GM12878 (cell line): ENCODE measurements around the gene COQ10B. TPM values are rescaled to one million over a fixed set of nuclear protein-coding genes. Genes with fewer than 3 reads are reported as not detected.

Source experiments
- ATAC-seq: fragments of 200-7000 bp; cut with Tn5 transposase; 3 replicates; pipeline ENCODE4 v1.9.1; 2020; ENCODE audit warnings: mild to moderate bottlenecking, moderate library complexity
- BruUV-seq: library from RNA; stranded (reverse); fragments of 400-500 nt; replicated peaks from 2 replicates; lab custom pipeline; 2021; lab: Mats Ljungman, UMichigan
- CTCF ChIA-PET: fragments of 300-600 bp; sonication (Branson Sonifier 250); formaldehyde crosslinking; extraction: SDS; loops from one replicate; lab custom pipeline; 2021; ENCODE audit warnings: inconsistent platforms; lab: Yijun Ruan, JAX
- POLR2A ChIA-PET: fragments of 350-600 bp; formaldehyde crosslinking; extraction: SDS; loops from one replicate; lab custom pipeline; 2021; ENCODE audit warnings: inconsistent platforms; lab: Charles Lee
- RAD21 ChIA-PET: fragments of 300-600 bp; sonication (Branson Sonifier 250); formaldehyde crosslinking; loops from one replicate; lab custom pipeline; 2023; ENCODE audit warnings: antibody characterized with exemption; ENCODE audit not compliant: unreplicated experiment; lab: Charles Lee
- SMC1A ChIA-PET: fragments of 300-600 bp; sonication (Branson Sonifier 250); formaldehyde crosslinking; loops from one replicate; lab custom pipeline; 2023; ENCODE audit not compliant: unreplicated experiment, uncharacterized antibody; lab: Charles Lee
- DNase-seq: peaks from one replicate; pipeline ENCODE4 v3.0.0-alpha.2; 2011; ENCODE audit warnings: low read depth, low spot score
- FAIRE-seq: peaks from 3 replicates; lab custom pipeline; 2011; peaks lifted over from hg19 to GRCh38; lab: Jason Lieb, UNC
- H2AFZ ChIP-seq: 2 replicates; pipeline ENCODE4 v1.6.0; 2011; ENCODE audit warnings: low read depth, low read length, control low read depth; ENCODE audit not compliant: control insufficient read depth
- H3K27ac ChIP-seq: 2 replicates; pipeline ENCODE4 v1.5.1; 2011; ENCODE audit warnings: control low read depth; ENCODE audit not compliant: control insufficient read depth, insufficient read depth
- H3K27me3 ChIP-seq, 2 experiments: replicated peaks in 1 of 2; 2 replicates each; pipeline versions ENCODE4 v1.6.0 to v1.6.1; 2011; ENCODE audit warnings: low read length in 1 of 2; ENCODE audit not compliant: control insufficient read depth in 2 of 2, insufficient read depth in 2 of 2
- H3K36me3 ChIP-seq, 2 experiments: 2 replicates each; pipeline ENCODE4 v1.5.1; 2011; ENCODE audit warnings: low read length in 1 of 2; ENCODE audit not compliant: control insufficient read depth in 2 of 2, insufficient read depth in 2 of 2
- H3K4me1 ChIP-seq: 2 replicates; pipeline ENCODE4 v1.6.1; 2011; ENCODE audit warnings: mild to moderate bottlenecking, low read length, moderate library complexity, mixed read lengths; ENCODE audit not compliant: control insufficient read depth, insufficient read depth
- H3K4me2 ChIP-seq: 2 replicates; pipeline ENCODE4 v1.6.0; 2011; ENCODE audit warnings: control low read depth; ENCODE audit not compliant: control insufficient read depth, insufficient read depth
- H3K4me3 ChIP-seq: fragments of 200-600 bp; sonication (generic); 2 replicates; pipeline ENCODE4 v1.5.1; 2016
- H3K79me2 ChIP-seq: 2 replicates; pipeline ENCODE4 v1.6.0; 2011; ENCODE audit warnings: low read length; ENCODE audit not compliant: control insufficient read depth, insufficient read depth
- H3K9ac ChIP-seq: 2 replicates; pipeline ENCODE4 v1.8.0; 2011; ENCODE audit warnings: low read length, control low read depth, mixed read lengths; ENCODE audit not compliant: control insufficient read depth, insufficient read depth
- H3K9me3 ChIP-seq: replicated peaks from 3 replicates; pipeline ENCODE4 v1.5.1; 2011; ENCODE audit warnings: mild to moderate bottlenecking, low read length; ENCODE audit not compliant: control insufficient read depth, insufficient read depth
- H4K20me1 ChIP-seq: 2 replicates; pipeline ENCODE4 v1.6.0; 2011; ENCODE audit not compliant: control insufficient read depth, insufficient read depth
- BRCA1 ChIP-seq: IDR thresholded peaks from 2 replicates; pipeline ENCODE4 v1.6.1; 2011; ENCODE audit warnings: low read depth, low read length, improper control_type of control experiment
- CREB1 ChIP-seq: IDR thresholded peaks from 2 replicates; pipeline ENCODE4 v1.6.1; 2012; ENCODE audit warnings: low read depth, mild to moderate bottlenecking, inconsistent platforms
- ETV6 ChIP-seq, 2 experiments: fragments of 450-650 bp in 1 of 2; IDR thresholded peaks in 1 of 2; conservative IDR thresholded peaks in 1 of 2; 2 replicates each; pipeline ENCODE4 v1.6.1; 2014; ENCODE audit warnings: antibody characterized with exemption in 1 of 2, borderline replicate concordance in 1 of 2, low read depth in 1 of 2, mild to moderate bottlenecking in 1 of 2, moderate library complexity in 1 of 2
- GATAD2B ChIP-seq: fragments of 450-650 bp; conservative IDR thresholded peaks from 2 replicates; pipeline ENCODE4 v1.6.1; 2017; ENCODE audit warnings: low read depth, mild to moderate bottlenecking, moderate library complexity
- IRF4 ChIP-seq: IDR thresholded peaks from 2 replicates; pipeline ENCODE4 v1.6.1; 2011; ENCODE audit warnings: low read depth, low read length
- NFIC ChIP-seq: IDR thresholded peaks from 2 replicates; pipeline ENCODE4 v1.6.1; 2012; ENCODE audit warnings: low read depth, mild to moderate bottlenecking, inconsistent platforms, low read length, moderate library complexity
- NFYB ChIP-seq: IDR thresholded peaks from 2 replicates; pipeline ENCODE4 v1.6.1; 2011; ENCODE audit warnings: low read depth, mild to moderate bottlenecking, low read length, improper control_type of control experiment, moderate library complexity; ENCODE audit not compliant: insufficient read depth
- RB1 ChIP-seq: fragments of 450-650 bp; formaldehyde crosslinking; IDR thresholded peaks from 2 replicates; pipeline ENCODE4 v1.6.1; 2017; ENCODE audit warnings: mild to moderate bottlenecking, borderline replicate concordance
- SMARCA5 ChIP-seq: fragments of 450-650 bp; IDR thresholded peaks from 2 replicates; pipeline ENCODE4 v1.6.1; 2017; ENCODE audit warnings: mild to moderate bottlenecking
- SP1 ChIP-seq: IDR thresholded peaks from one replicate; pipeline ENCODE4 v1.6.1; 2011; ENCODE audit warnings: low read depth, low read length
- SREBF1 ChIP-seq: IDR thresholded peaks from 2 replicates; pipeline ENCODE4 v1.6.1; 2012; ENCODE audit warnings: mild to moderate bottlenecking, low read length
- SUZ12 ChIP-seq: fragments of 200-600 bp; sonication (generic); IDR thresholded peaks from one replicate; pipeline ENCODE4 v1.6.1; 2018; ENCODE audit warnings: antibody characterized with exemption, mild to moderate bottlenecking; ENCODE audit not compliant: unreplicated experiment
- TAF1 ChIP-seq: IDR thresholded peaks from 2 replicates; pipeline ENCODE4 v1.6.1; 2011; ENCODE audit warnings: mild to moderate bottlenecking, low read depth, low read length, borderline replicate concordance
- ZNF207 ChIP-seq: fragments of 450-650 bp; IDR thresholded peaks from 2 replicates; pipeline ENCODE4 v1.6.1; 2014; ENCODE audit warnings: antibody characterized with exemption, mild to moderate bottlenecking, borderline replicate concordance
- WGBS: methylation state at CpG from one replicate; pipeline ENCODE4 v1.1.6; 2016; ENCODE audit warnings: low lambda C conversion rate; ENCODE audit not compliant: insufficient replicate concordance, insufficient coverage; ENCODE audit errors: missing lambda C conversion rate; 5-methylcytosine and 5-hydroxymethylcytosine counted together
- in situ Hi-C: fragments of 300-500 bp; cut with MboI; formaldehyde crosslinking; loops from 9 replicates; pipeline ENCODE4 v1.14.3; 2018; ENCODE audit warnings: mixed read lengths
- intact Hi-C: fragments of 100-400 bp; cut with micrococcal nuclease; formaldehyde crosslinking; loops from one replicate; pipeline ENCODE4 v1.14.2; 2022; ENCODE audit not compliant: unreplicated experiment
- polyA plus RNA-seq, 11 experiments: library from polyadenylated mRNA; depleted of rRNA in 4 of 11; unstranded in 6 of 11; stranded (reverse) in 5 of 11; fragments of >200 nt; fragmentation: Nextera tagmentation in 4 of 11; fragmentation: Illumina TruSeq in 1 of 11; extraction: Ambion mirVana in 4 of 11; extraction: Trizol in 1 of 11; gene quantifications; 1 replicate in 1 of 11; 2 replicates in 10 of 11; pipeline versions ENCODE4 v1.2.1 to v1.2.3, GENCODE V29; 2011 to 2016; ENCODE audit warnings: inconsistent platforms in 2 of 11, missing spikeins in 2 of 11, low read depth in 1 of 11
- total RNA-seq, 4 experiments: library from RNA; depleted of rRNA in 3 of 4; stranded (reverse); fragments of >200 nt in 3 of 4; fragmentation: Illumina TruSeq in 1 of 4; extraction: Trizol in 1 of 4; gene quantifications; 2 replicates each; pipeline versions ENCODE4 v1.2.1 to v1.2.3, GENCODE V29; 2013 to 2021
- TF ChIP-seq, protein P1 (sequence below): IDR thresholded peaks from 2 replicates; pipeline ENCODE4 v1.6.1; 2011; ENCODE audit warnings: borderline replicate concordance, low read depth, mild to moderate bottlenecking, moderate library complexity, low read length; ENCODE audit not compliant: insufficient read depth, poor library complexity, severe bottlenecking
- TF ChIP-seq, protein P2 (sequence below): fragments of 450-650 bp; IDR thresholded peaks from 2 replicates; pipeline ENCODE4 v1.6.1; 2017; ENCODE audit warnings: mild to moderate bottlenecking, moderate library complexity

The COQ10B gene
- total and polyA plus RNA-seq, 10 of the 15 experiments (the other 5 are each of a cell fraction or from before 2014, with no cell fraction given), result 3.6 to 23.2 (median 13.2) TPM

DNA sequence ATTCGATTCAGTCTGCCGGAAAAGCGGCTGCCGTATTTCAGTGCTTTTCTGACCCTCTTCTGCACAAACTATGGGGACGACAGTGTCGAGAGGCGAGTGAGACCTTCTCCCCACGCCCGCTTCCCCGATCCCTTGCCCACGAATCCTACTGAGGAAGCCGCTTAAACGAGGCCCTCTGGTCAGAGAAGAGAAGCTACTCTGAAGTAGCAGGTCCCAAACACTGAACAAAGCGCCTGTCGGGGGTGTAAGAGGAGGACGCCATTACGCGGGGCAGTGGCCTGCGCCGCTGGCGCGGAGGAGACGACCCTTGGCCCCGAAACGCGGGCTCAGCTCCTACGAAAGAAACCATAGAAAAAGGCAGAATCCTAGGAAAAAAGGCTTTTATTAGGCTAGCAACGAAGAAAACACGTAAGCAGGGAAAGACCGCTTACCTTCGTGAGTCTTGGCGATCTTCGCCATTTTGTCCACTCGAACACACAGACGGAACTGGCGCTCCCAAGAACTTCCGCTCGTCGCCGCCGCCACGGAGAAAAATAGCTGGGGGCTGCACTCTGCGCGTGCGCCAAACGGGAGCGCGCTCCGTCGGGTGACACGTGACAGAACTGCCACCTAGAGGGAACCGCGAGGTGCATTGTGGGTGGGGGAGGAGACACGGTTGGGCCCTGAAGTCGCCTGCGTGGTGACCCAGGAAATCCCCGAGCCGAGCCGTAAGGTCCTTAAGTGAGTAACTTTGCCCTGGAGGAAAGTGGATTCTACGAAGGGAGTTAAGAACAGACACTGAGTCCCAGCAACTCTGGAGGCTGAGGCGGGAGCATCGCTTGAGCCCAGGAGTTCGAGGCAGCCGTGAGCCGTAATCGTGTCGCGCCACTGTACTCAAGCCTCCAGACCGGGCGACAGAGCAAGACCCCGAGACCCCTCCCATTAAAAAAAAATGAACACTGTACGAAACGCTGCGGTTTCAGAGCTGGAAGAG lies 18.5 kb upstream of the COQ10B start, which contains the start of gene SF3B1:
TSS of gene SF3B1 (minus strand) at position 488 of the 973 bp plus-strand sequence. CDS start at position 459, 29 bp downstream.
- peak within 1 kb of the TSS; percentile 100 for H3K9ac ChIP-seq
- peaks cover 4% of the 10 kb centered on the region; the same call in 1 of the 2 replicates for H3K4me1 ChIP-seq
- H3K27me3 ChIP-seq, result no peaks in the 10 kb centered on the region
- ChIA-PET POLR2A (interaction anchor here (0.6 to 6.3 kb wide), 13 partner anchors 10 to 276 kb away, joined by 3 to 63 read pairs (median 3); partner anchors contain the start of genes COQ10B, HSPD1, HSPE1 and MARS2), RAD21 (interaction anchor here (0.7 to 5.7 kb wide), 5 partner anchors 18 to 271 kb away, joined by 3 to 38 read pairs (median 4); partner anchors contain the start of genes COQ10B, HSPD1, HSPE1 and MARS2), CTCF (interaction anchor here (0.6 to 1.1 kb wide), 3 partner anchors 18 to 557 kb away, joined by 3 to 4 read pairs (median 3); partner anchors contain the start of gene COQ10B), SMC1A (interaction anchor here (0.6 to 4.6 kb wide), 9 partner anchors 11 to 552 kb away, joined by 3 to 32 read pairs (median 5); partner anchors contain the start of genes COQ10B, HSPD1, HSPE1 and MOB4)
- in situ Hi-C loops, result no loop called here
- H2AFZ ChIP-seq, result peak within 1 kb of the TSS; percentile 91
- peak within 1 kb of the TSS; percentile 92 for H3K4me3 ChIP-seq
- H4K20me1 ChIP-seq, result peaks cover 1% of the 10 kb centered on the region
- 1% methylated on average over 74 of the region's 74 CpGs for WGBS
- peak; percentile 95 for DNase-seq
- TSS peak; percentile 74 for BruUV-seq
- H3K27ac ChIP-seq, result peak within 1 kb of the TSS; percentile 99
- ATAC-seq, result peak; percentile 91
- intact Hi-C loops, result loop anchor here (1.0 to 2.0 kb wide), 3 partner anchors 18 to 270 kb away; partner anchors contain the start of genes COQ10B, HSPD1 and MARS2
- peaks cover 62% of the 10 kb centered on the region for H3K79me2 ChIP-seq
- H3K4me2 ChIP-seq, result peak within 1 kb of the TSS; percentile 93
- H3K36me3 ChIP-seq, result peaks cover 0 to under 1% of the 10 kb centered on the region in 2 experiments; a peak in 1 of 4 replicates
- H3K9me3 ChIP-seq, result no peaks in the 10 kb centered on the region
- peak; percentile 56 for FAIRE-seq
- TF ChIP-seq, protein P1, sequence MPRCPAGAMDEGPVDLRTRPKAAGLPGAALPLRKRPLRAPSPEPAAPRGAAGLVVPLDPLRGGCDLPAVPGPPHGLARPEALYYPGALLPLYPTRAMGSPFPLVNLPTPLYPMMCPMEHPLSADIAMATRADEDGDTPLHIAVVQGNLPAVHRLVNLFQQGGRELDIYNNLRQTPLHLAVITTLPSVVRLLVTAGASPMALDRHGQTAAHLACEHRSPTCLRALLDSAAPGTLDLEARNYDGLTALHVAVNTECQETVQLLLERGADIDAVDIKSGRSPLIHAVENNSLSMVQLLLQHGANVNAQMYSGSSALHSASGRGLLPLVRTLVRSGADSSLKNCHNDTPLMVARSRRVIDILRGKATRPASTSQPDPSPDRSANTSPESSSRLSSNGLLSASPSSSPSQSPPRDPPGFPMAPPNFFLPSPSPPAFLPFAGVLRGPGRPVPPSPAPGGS, result no peak
- no peak for TF ChIP-seq NFYB
- TF ChIP-seq SP1, result peak; percentile 53
- TF ChIP-seq RB1, result peak; percentile 42; the same call in 1 of the 2 replicates
- TF ChIP-seq SMARCA5, result 0 out of 2 replicates have a peak, but pooled peaks have one; percentile 28
- TF ChIP-seq CREB1, result peak; percentile 67
- no peak for TF ChIP-seq BRCA1
- TF ChIP-seq ZNF207, result peak; percentile 57; the same call in 1 of the 2 replicates
- TF ChIP-seq, protein P2, sequence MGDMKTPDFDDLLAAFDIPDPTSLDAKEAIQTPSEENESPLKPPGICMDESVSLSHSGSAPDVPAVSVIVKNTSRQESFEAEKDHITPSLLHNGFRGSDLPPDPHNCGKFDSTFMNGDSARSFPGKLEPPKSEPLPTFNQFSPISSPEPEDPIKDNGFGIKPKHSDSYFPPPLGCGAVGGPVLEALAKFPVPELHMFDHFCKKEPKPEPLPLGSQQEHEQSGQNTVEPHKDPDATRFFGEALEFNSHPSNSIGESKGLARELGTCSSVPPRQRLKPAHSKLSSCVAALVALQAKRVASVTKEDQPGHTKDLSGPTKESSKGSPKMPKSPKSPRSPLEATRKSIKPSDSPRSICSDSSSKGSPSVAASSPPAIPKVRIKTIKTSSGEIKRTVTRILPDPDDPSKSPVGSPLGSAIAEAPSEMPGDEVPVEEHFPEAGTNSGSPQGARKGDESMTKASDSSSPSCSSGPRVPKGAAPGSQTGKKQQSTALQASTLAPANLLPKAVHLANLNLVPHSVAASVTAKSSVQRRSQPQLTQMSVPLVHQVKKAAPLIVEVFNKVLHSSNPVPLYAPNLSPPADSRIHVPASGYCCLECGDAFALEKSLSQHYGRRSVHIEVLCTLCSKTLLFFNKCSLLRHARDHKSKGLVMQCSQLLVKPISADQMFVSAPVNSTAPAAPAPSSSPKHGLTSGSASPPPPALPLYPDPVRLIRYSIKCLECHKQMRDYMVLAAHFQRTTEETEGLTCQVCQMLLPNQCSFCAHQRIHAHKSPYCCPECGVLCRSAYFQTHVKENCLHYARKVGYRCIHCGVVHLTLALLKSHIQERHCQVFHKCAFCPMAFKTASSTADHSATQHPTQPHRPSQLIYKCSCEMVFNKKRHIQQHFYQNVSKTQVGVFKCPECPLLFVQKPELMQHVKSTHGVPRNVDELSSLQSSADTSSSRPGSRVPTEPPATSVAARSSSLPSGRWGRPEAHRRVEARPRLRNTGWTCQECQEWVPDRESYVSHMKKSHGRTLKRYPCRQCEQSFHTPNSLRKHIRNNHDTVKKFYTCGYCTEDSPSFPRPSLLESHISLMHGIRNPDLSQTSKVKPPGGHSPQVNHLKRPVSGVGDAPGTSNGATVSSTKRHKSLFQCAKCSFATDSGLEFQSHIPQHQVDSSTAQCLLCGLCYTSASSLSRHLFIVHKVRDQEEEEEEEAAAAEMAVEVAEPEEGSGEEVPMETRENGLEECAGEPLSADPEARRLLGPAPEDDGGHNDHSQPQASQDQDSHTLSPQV, result no peak
- TF ChIP-seq IRF4, result no peak
- TF ChIP-seq SREBF1, result no peak
- peak; percentile 60 for TF ChIP-seq GATAD2B
- TF ChIP-seq NFIC, result no peak; the same call in 1 of the 2 replicates
- peak; percentile 96 for TF ChIP-seq TAF1
- no peak for TF ChIP-seq SUZ12
- TF ChIP-seq ETV6 (conservative IDR thresholded peaks at IDR 0.05 in 1 of 2, IDR thresholded peaks at IDR 0.05 in 1 of 2; ENCODE audit: borderline replicate concordance in 1 of 2, low read depth in 1 of 2), result peak in 1 of 2 experiments; percentile 30; a peak in 1 of 4 replicates
